HG03280 (cell line): ENCODE data around the gene AKR7A2.

Experiments used
- ATAC-seq: cut with Tn5 transposase; IDR thresholded peaks from one replicate; pipeline ENCODE4 v1.9.1; 2021; ENCODE audit warnings: mild to moderate bottlenecking, moderate library complexity; ENCODE audit not compliant: unreplicated experiment

The AKR7A2 gene

GRCh38 chr1:19326748-19327065, 14.8 kb upstream of the AKR7A2 start:
- no peak for ATAC-seq

DNA sequence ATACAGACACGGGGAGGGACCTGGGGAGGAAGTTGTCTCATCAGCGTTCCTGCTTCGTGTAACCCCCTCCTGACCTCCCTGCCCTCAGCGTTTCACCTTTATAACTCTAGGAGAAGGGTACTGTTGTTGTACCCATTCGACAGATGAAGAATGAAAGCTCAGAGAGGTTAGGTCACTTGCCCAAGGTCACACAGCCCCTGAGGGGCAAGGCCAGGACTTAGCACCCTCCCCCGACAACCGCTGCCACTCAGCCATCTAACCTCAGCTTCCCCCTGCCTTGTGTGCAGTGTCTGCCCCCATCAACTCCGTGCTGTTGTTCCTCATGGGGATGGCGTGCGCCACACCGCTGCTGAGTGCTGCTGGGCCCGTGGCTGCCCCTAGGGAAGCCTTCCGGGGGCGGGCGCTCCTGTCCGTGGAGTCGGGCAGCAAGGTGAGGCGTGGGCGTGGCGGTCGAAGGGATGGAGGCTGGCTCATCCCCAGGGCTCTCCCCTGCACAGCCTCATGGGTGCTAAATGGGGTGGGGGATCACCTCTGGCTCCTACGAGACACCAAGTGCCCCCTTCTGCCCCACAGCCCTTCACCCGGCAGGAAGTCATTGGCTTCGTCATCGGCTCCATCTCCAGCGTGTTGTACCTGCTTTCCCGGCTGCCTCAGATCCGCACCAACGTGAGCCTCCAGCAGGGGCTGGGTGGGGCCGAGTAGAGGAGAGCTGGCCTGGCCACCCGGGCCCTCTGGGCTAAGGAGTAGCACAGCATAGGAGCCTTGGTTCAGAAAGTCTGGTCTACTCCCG, 14.2 kb upstream of the AKR7A2 start:
- no peak for ATAC-seq

- ATAC-seq, result no peak
These were observed 13.5 kb upstream of the AKR7A2 start for GRCh38 chr1:19325368-19325957.

- ATAC-seq, result no peak
These were observed 12.7 kb upstream of the AKR7A2 start for GRCh38 chr1:19324665-19324990.

GRCh38 chr1:19323987-19324664, 12.2 kb upstream of the AKR7A2 start:
- no peak for ATAC-seq

DNA sequence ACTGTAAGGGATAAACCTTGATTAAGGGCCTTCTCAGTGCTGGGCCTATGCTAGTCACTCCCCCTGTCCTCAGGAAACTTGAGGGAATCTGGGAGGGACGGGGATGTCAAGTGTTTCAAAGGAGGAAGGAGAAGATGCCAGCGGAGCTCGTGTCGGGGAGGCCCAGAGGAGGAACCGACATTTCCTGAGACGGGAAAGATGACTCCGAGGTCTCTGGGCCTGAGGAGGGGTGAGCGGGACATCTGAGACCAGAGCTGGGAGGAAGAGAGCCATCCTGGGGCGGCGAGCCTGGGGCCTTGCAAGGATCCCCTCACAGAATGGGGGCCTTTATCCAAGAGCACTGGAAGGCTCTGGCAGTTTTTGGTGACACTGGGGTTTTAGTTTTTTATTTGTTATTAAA, 10.5 kb upstream of the AKR7A2 start:
- no peak for ATAC-seq

DNA sequence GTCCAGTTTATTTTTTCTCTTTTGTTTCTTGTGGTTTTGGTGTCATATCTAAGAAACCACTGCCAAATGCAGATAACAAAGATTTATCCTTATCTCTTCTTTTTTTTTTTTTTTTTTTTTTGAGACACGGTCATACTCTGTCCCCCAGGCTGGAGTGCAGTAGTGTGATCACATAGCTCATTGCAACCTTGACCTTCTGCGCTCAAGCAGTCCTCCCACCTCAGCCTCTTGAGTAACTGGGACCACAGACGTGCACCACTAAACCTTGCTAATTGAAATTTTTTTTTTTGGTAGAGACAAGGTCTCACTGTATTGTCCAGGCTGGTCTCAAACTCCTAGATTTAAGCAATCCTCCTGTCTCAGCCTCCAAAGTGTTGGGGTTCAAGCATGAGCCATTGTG, 9.1 kb upstream of the AKR7A2 start:
- ATAC-seq, result no peak

DNA sequence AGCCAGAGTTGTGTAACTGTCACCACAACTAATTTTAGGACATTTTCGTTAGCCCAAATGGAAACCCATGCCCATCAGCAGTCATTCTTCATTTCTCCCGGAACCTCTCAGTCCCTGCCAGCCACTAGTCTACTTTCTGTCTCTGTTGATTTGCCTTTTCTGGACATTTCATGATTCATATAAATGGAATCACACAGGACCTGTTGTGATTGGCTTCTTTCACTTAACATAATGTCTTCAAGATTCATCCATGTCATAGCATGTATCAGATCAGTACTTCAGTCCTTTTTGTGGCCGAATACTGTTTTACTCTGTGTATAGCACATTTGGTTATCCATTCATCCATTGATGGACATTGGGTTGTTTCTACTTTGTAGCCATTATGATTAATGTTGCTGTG, 7.3 kb upstream of the AKR7A2 start:
- ATAC-seq, result no peak

- ATAC-seq, result no peak
These were observed 5.4 kb upstream of the AKR7A2 start for GRCh38 chr1:19317126-19317910.

DNA sequence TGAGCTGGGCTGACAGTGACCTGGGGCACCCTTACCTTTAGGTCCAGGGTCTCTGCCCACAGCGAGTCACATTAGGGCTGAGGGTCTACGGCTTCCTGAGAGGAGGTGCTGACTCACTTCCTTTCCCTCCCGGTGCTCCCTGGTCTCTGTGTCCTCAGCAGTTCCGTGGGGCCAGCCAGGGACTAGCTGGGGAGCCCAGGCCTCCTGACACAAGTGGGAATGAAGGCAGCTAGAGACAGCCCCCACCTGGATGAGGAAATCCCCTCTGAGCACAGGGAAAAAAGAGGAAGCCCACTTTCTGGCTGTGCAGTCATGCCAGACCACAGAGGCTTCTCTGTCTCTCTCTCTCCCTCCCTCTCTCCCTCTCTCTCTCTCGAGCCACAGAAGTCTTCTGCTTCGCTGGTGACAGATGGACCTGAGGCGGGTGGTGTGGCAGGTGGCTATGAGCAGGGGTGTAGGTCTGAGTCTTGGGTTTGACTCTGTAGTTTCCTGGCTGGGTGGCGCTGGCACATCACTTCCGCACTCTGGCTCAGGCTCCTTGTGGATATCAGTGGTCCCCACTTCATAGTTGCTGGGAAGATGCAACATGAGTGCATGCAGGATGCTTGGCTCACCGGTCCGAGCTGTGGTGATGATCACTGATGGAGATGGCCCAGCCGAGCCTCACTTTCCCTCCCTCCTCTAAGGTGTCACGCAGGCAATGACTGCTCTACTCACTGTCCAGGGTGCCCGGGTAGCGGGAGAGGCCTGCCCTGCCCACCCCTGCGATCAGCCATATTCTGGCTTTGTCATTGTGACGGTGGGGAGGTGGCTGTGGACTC, 3.6 kb upstream of the AKR7A2 start:
- no peak for ATAC-seq

DNA sequence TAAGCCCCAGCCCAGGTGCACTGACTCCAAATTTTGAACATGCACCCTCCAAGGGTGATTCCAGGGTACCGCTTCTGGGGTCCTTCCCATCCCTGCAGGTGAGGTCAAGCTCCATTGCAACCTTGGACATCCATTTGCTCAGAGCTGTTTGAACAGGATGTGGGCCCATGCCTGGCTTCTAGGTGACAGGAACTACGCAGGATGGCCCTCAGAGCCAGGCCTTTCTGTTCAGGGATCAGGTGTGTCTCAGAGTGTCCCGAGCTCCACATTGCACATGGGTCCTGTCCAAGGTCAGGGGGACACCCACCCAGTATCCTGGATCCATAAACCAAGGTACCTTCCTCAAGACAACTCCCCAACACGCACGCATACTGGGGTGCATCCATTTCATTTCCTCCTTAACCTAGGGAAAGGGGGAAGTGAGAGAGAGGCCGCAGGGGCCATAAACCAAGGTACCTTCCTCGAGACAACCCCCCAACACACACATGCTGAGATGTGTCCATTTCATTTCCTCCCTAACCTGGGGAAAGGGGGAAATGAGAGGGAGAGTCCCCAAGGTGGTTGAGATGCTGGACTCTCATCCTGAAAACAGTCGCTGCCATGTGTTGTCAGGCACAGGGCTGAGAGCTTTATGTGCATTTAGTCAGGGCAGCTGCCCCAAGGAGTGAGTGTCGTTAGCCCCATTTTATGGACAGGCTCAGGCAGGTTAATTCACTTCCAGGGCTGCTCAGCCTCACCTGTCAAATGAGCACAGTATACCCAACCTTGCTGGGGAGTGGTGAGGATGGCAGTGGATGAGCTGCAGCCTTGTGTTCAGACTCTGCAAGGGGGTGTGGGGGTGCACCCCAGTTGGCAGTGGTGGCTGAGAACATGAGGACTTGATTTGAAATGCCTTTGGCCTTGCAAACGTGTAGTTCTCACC, 2.3 kb upstream of the AKR7A2 start:
- ATAC-seq, result no peak

DNA sequence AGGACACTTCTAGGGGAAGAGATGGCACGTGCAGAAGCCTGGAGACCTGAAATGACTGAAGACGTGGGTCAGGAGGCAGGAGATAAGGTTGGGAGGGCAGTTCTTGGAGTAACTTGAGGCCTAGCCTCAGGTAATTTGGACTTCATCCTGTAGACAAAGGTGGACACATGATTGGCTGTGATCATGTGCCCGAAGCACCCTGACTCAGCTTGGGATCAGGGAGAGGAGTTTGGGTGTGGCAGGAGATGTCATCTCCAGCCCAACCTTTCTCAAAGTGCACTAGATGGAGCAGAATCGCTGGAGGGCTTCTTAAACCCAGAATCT, 1.7 kb upstream of the AKR7A2 start:
- ATAC-seq, result no peak

- ATAC-seq, result peak; percentile 9
These were observed 1.1 kb upstream of the AKR7A2 start for GRCh38 chr1:19312782-19313635.

DNA sequence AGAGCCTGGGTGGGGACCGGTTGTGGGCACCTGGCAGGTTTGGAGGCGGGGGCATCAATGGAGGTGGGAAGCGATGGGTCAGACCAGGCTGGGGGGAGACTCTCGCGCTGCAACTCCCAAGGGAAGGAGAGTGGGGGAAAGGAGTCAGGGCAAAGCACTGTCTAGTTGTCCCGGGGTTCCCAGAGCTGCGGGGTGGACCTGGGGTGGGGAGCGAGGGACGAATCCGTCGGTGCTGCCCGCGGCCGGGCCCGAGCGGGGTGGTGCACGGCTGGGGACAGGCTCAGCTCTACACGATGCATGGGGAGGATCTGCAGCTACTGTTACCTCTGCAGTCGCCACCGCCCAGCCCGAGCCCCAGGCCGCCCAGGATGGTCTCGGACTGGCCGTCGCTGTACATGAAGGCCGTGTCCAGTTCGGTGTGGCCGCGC, 427 bp downstream of the AKR7A2 start:
- no peak for ATAC-seq

- ATAC-seq, result no peak
These were observed 1.0 kb downstream of the AKR7A2 start for GRCh38 chr1:19310720-19311502.

DNA sequence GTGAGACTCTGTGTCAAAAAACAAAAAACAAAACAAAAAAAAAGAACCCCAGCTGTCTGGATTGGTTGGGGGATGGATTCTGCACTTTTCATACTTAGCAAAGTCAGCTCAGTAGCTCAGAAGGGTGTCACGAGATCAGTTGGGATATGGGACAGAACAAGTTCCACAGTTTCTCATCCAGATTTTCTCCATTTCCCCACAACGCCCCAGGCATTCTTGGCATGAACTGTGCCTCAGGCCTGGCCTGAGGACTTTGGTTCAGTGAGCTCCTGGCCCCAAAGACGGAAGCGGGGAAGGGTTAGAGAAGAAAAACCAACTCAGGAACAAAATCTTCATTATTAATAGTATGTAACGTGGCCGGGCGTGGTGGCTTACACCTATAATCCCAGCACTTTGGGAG, 1.9 kb downstream of the AKR7A2 start:
- ATAC-seq, result no peak

DNA sequence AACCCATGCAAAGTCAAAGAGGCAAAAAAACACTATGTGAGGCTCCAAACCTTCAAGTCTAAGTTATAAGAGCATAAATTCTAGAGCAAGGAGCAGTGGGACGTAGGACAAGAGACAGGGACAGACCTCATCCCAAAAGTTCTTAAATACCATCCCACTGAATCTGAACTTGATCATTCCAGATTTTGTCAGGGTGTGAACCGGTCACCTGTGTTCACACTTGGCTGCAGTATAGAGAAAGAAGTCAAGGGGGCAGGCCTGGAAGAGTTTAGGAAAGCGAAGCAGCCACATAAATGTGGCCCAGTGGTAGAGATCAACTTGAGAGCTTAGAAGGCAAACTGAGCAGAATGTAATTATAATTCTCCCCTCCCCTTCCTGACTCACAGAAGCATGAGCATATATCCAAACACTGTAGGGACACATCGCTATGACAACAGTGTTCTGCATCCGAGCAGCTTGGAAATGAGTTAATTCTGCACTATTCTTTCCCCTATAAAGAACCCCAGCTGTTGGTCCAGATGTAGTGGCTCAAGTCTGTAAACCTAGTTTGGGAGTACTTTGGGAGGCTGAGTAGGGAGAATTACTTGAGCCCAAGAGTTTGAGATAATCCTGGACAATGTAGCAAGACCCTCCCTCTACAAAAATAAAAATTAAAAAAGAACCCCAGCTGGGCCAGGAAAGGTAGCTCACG, 2.7 kb downstream of the AKR7A2 start:
- no peak for ATAC-seq

DNA sequence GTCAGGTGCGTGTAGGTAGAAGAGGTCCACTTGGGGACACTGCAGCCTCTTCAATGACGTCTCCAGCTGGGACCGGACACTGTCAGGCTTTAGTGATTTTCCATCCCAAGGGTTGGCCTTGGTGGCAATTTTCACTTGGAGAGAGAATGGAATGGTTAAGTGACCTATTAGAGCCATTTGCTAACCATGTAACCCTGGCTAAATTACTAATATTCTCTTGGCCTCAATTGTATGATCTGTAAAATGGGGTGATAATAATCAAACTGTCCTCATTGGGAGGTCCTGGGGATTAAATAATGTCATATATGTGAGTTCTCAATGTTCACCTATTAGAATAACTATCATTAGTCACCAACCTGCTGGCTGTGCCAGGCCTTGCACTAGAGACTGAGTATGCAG, 3.4 kb downstream of the AKR7A2 start:
- ATAC-seq, result no peak
